SK-MEL-5 (cell line): ENCODE results near the gene MLF2. TPM values are rescaled to one million over a fixed set of nuclear protein-coding genes. Genes with fewer than 3 reads are reported as not detected.

ENCODE experiments used
- DNase-seq: peaks from one replicate; pipeline ENCODE4 v3.0.0-alpha.2; 2016; ENCODE audit warnings: low read depth, low spot score
- in situ Hi-C: cut with HindIII; loops from 2 replicates; pipeline ENCODE4 v1.10.0; 2016; ENCODE audit warnings: low sequenced_read_pairs, high pct_unique_total_duplicates, low pct_unique_long_range_greater_than_20kb
- total RNA-seq: library from RNA; depleted of rRNA; stranded (reverse); fragments of >200 nt; shearing (Covaris generic); gene quantifications from 2 replicates; pipeline ENCODE4 v1.2.3, GENCODE V29; 2014

MLF2 gene
- total RNA-seq, 1 experiment from 2014 or later, result 134 TPM

GRCh38 chr12:6768437-6768914, 15.5 kb upstream of the MLF2 start:
- in situ Hi-C loops, result no loop called here
- no peak for DNase-seq

GRCh38 chr12:6767353-6768319, 14.7 kb upstream of the MLF2 start:
- no peak for DNase-seq
- in situ Hi-C loops, result no loop called here

GRCh38 chr12:6766651-6767349, 13.9 kb upstream of the MLF2 start:
- in situ Hi-C loops, result no loop called here
- DNase-seq, result peak; percentile 65

GRCh38 chr12:6765634-6766581, 13.0 kb upstream of the MLF2 start, which contains the start of gene PTMS:
PTMS (plus strand) TSS chr12:6766363; CDS start chr12:6766706, 343 bp downstream.
- peak; percentile 74 for DNase-seq
- in situ Hi-C loops, result no loop called here

- in situ Hi-C loops, result no loop called here
- DNase-seq, result no peak
Observed at GRCh38 chr12:6765048-6765633, 12.2 kb upstream of the MLF2 start.

- peak; percentile 98 for DNase-seq
- in situ Hi-C loops, result no loop called here
Observed at GRCh38 chr12:6764011-6764828, 11.3 kb upstream of the MLF2 start.

GRCh38 chr12:6763380-6763779, 10.4 kb upstream of the MLF2 start:
- no peak for DNase-seq
- in situ Hi-C loops, result no loop called here

GRCh38 chr12:6759741-6760140, 6.8 kb upstream of the MLF2 start:
- in situ Hi-C loops, result no loop called here

GRCh38 chr12:6758506-6759095, 5.7 kb upstream of the MLF2 start:
- DNase-seq, result no peak
- in situ Hi-C loops, result no loop called here

More at GRCh38 chr12:6759741-6760140, 6.8 kb upstream of the MLF2 start:
- DNase-seq, result no peak

GRCh38 chr12:6757028-6757690, 4.2 kb upstream of the MLF2 start:
- in situ Hi-C loops, result no loop called here
- no peak for DNase-seq

- no peak for DNase-seq
- in situ Hi-C loops, result no loop called here
Observed at GRCh38 chr12:6754411-6754810, 1.5 kb upstream of the MLF2 start.

GRCh38 chr12:6753772-6754356, 923 bp upstream of the MLF2 start:
- in situ Hi-C loops, result no loop called here
- no peak for DNase-seq

GRCh38 chr12:6752167-6752920, 597 bp downstream of the MLF2 start:
- in situ Hi-C loops, result no loop called here
- DNase-seq, result peak; percentile 66

- no peak for DNase-seq
- in situ Hi-C loops, result no loop called here
Observed at GRCh38 chr12:6751767-6752166, 1.2 kb downstream of the MLF2 start.

GRCh38 chr12:6750506-6750905, 2.4 kb downstream of the MLF2 start:
- no peak for DNase-seq
- in situ Hi-C loops, result no loop called here
